A673 (cell line): ENCODE data around the gene PRR5L. TPM values are rescaled to one million over a fixed set of nuclear protein-coding genes. Genes with fewer than 3 reads are reported as not detected.

Experiments
- BruUV-seq: library from RNA; stranded (reverse); fragments of 400-500 nt; replicated peaks from 2 replicates; lab custom pipeline; 2021; lab: Mats Ljungman, UMichigan
- CTCF ChIA-PET: fragments of 300-600 bp; sonication (Branson Sonifier 250); formaldehyde crosslinking; loops from one replicate; lab custom pipeline; 2022; ENCODE audit warnings: antibody characterized with exemption; lab: Charles Lee
- POLR2A ChIA-PET: fragments of 300-600 bp; sonication (Branson Sonifier 250); formaldehyde crosslinking; loops from one replicate; lab custom pipeline; 2022; ENCODE audit warnings: antibody characterized with exemption; ENCODE audit not compliant: low non-redundant PET; lab: Charles Lee
- DNase-seq: peaks from one replicate; pipeline ENCODE4 v3.0.0-alpha.2; 2015; ENCODE audit warnings: low spot score
- H3K27ac ChIP-seq: fragments of 200-600 bp; sonication (generic); 2 replicates; pipeline ENCODE4 v1.5.1; 2016; ENCODE audit warnings: mixed run types, low read depth, mild to moderate bottlenecking, mixed read lengths, antibody characterized with exemption, low read length; ENCODE audit not compliant: poor library complexity, severe bottlenecking
- H3K27me3 ChIP-seq: fragments of 200-600 bp; sonication (generic); replicated peaks from 2 replicates; pipeline ENCODE4 v1.6.1; 2017; ENCODE audit warnings: mixed run types, low read depth, mild to moderate bottlenecking, mixed read lengths, antibody characterized with exemption, low read length; ENCODE audit not compliant: insufficient read depth, poor library complexity
- H3K36me3 ChIP-seq: fragments of 200-600 bp; sonication (generic); 2 replicates; pipeline ENCODE4 v1.6.1; 2016; ENCODE audit warnings: mixed run types, mild to moderate bottlenecking, mixed read lengths, antibody characterized with exemption, low read length; ENCODE audit not compliant: insufficient read depth, poor library complexity, severe bottlenecking
- H3K4me1 ChIP-seq: fragments of 200-600 bp; sonication (generic); 2 replicates; pipeline ENCODE4 v1.6.1; 2017; ENCODE audit warnings: mixed run types, mild to moderate bottlenecking, mixed read lengths, antibody characterized with exemption, low read length; ENCODE audit not compliant: insufficient read depth, poor library complexity, severe bottlenecking
- H3K4me3 ChIP-seq: fragments of 200-600 bp; sonication (generic); 2 replicates; pipeline ENCODE4 v1.5.1; 2016; ENCODE audit warnings: low read depth, mixed run types, mild to moderate bottlenecking, mixed read lengths, low read length; ENCODE audit not compliant: poor library complexity, severe bottlenecking
- H3K9me3 ChIP-seq: fragments of 200-600 bp; sonication (generic); 2 replicates; pipeline ENCODE4 v1.6.1; 2016; ENCODE audit warnings: mixed run types, low read depth, mild to moderate bottlenecking, mixed read lengths, antibody characterized with exemption, low read length; ENCODE audit not compliant: poor library complexity, severe bottlenecking
- CTCF ChIP-seq: fragments of 300-800, 200-600 bp; sonication (generic); conservative IDR thresholded peaks from 2 replicates; pipeline ENCODE4 v1.5.1; 2017; ENCODE audit warnings: low read depth, mild to moderate bottlenecking, antibody characterized with exemption, low read length, moderate library complexity, mixed read lengths
- EZH2 ChIP-seq: fragments of 200-600 bp; sonication (generic); IDR thresholded peaks from 2 replicates; pipeline ENCODE4 v1.6.1; 2017; ENCODE audit warnings: borderline replicate concordance, low read depth, mild to moderate bottlenecking, mixed read lengths, antibody characterized with exemption, low read length; ENCODE audit not compliant: poor library complexity, severe bottlenecking
- intact Hi-C: fragments of 100-400 bp; cut with micrococcal nuclease; formaldehyde crosslinking; loops from one replicate; pipeline ENCODE4 v1.10.0; 2022; ENCODE audit not compliant: unreplicated experiment
- total RNA-seq: library from RNA; stranded (reverse); gene quantifications from 2 replicates; pipeline ENCODE4 v1.2.3, GENCODE V29; 2021

Gene PRR5L
- total RNA-seq, 1 experiment from 2014 or later: 102 TPM

- Histone ChIP-seq H3K9me3 (no peaks in the 10 kb centered on the region), H3K4me1 (peaks cover 6% of the 10 kb centered on the region), H3K27me3 (no peaks in the 10 kb centered on the region), H3K36me3 (peaks cover 1% of the 10 kb centered on the region), H3K4me3 (no peak overlapping the region), H3K27ac (no peak overlapping the region)
- POLR2A ChIA-PET: no interaction called here
- no peak for TF ChIP-seq EZH2
- TF ChIP-seq CTCF: no peak
- BruUV-seq: no TSS peak
- CTCF ChIA-PET: interaction anchor here (1.1 kb wide), 1 partner anchor 180 kb away, joined by 3 read pairs; no protein-coding TSS in a partner anchor
- intact Hi-C loops: no loop called here
- DNase-seq: no peak
Measured at GRCh38 chr11:36446135-36446534, 150.0 kb downstream of the PRR5L start.

- BruUV-seq: no TSS peak
- POLR2A ChIA-PET: no interaction called here
Measured at GRCh38 chr11:36447514-36447913, 151.4 kb downstream of the PRR5L start.

GRCh38 chr11:36447947-36448346 lies 151.9 kb downstream of the PRR5L start:
- TF ChIP-seq CTCF: no peak
- TF ChIP-seq EZH2: no peak
- peaks cover 12% of the 10 kb centered on the region for H3K36me3 ChIP-seq
- intact Hi-C loops: no loop called here

More at GRCh38 chr11:36447514-36447913, 151.4 kb downstream of the PRR5L start:
- no peak overlapping the region for H3K4me3 ChIP-seq
- peaks cover 11% of the 10 kb centered on the region for H3K36me3 ChIP-seq
- intact Hi-C loops: no loop called here
- H3K27me3 ChIP-seq: no peaks in the 10 kb centered on the region
- peaks cover 6% of the 10 kb centered on the region for H3K4me1 ChIP-seq
- H3K9me3 ChIP-seq: no peaks in the 10 kb centered on the region
- CTCF ChIA-PET: no interaction called here
- DNase-seq: peak; percentile 47
- no peak overlapping the region for H3K27ac ChIP-seq
- no peak for TF ChIP-seq CTCF
- no peak for TF ChIP-seq EZH2

More at GRCh38 chr11:36447947-36448346, 151.9 kb downstream of the PRR5L start:
- ChIA-PET CTCF (no interaction called here), POLR2A (interaction anchor here (0.6 kb wide), 1 partner anchor 957 kb away, joined by 4 read pairs; no protein-coding TSS in a partner anchor)
- BruUV-seq: no TSS peak
- H3K4me1 ChIP-seq: peaks cover 6% of the 10 kb centered on the region
- DNase-seq: no peak
- no peaks in the 10 kb centered on the region for H3K9me3 ChIP-seq
- H3K4me3 ChIP-seq: no peak overlapping the region
- no peaks in the 10 kb centered on the region for H3K27me3 ChIP-seq
- no peak overlapping the region for H3K27ac ChIP-seq
